Renal pelvis (tissue), 4 donors: ENCODE results near the gene TP53BP2. TPM values are rescaled to one million over a fixed set of nuclear protein-coding genes. Genes with fewer than 3 reads are reported as not detected.
"Not testable (repeated sequence)": the region's sequence is repeated elsewhere in the genome, so short reads cannot be mapped to it uniquely, and the experiment has no call there.

Experiments used
- DNase-seq: peaks from one replicate; pipeline ENCODE4 v3.0.0-alpha.2; 2013
- polyA plus RNA-seq, 3 donors: library from polyadenylated mRNA; unstranded; fragments of 120-200 nt; gene quantifications; one replicate each; pipeline ENCODE4 v1.2.1, GENCODE V29; 2013; ENCODE audit not compliant: insufficient read length in 3 of 3

The TP53BP2 gene
- polyA plus RNA-seq, 3 donors: 46.0 to 55.1 (median 53.3) TPM

- DNase-seq: no peak
Measured at GRCh38 chr1:223747838-223748335, 97.9 kb downstream of the TP53BP2 start.

- no peak for DNase-seq
Measured at GRCh38 chr1:223745731-223746130, 100.0 kb downstream of the TP53BP2 start.

- no peak for DNase-seq
Measured at GRCh38 chr1:223742856-223743517, 102.8 kb downstream of the TP53BP2 start.

- DNase-seq: no peak
Measured at GRCh38 chr1:223741861-223742260, 103.9 kb downstream of the TP53BP2 start.

- not testable (repeated sequence) for DNase-seq
Measured at GRCh38 chr1:223740038-223740736, 105.6 kb downstream of the TP53BP2 start.

GRCh38 chr1:223739366-223740037, 106.2 kb downstream of the TP53BP2 start:
- DNase-seq: no peak

- peak; percentile 81 for DNase-seq
Measured at GRCh38 chr1:223738465-223739365, 107.0 kb downstream of the TP53BP2 start.

- DNase-seq: no peak
Measured at GRCh38 chr1:223737342-223737741, 108.4 kb downstream of the TP53BP2 start.

GRCh38 chr1:223736638-223737037, 109.1 kb downstream of the TP53BP2 start:
- not testable (repeated sequence) for DNase-seq

- DNase-seq: no peak
Measured at GRCh38 chr1:223733898-223734852, 111.6 kb downstream of the TP53BP2 start.

- no peak for DNase-seq
Measured at GRCh38 chr1:223732993-223733798, 112.6 kb downstream of the TP53BP2 start.

- DNase-seq: no peak
Measured at GRCh38 chr1:223731133-223731770, 114.5 kb downstream of the TP53BP2 start.

- DNase-seq: peak; percentile 73
Measured at GRCh38 chr1:223730479-223731132, 115.1 kb downstream of the TP53BP2 start.

GRCh38 chr1:223729906-223730305, 115.8 kb downstream of the TP53BP2 start:
- no peak for DNase-seq
